Stimulated activated naive CD8-positive, alpha-beta T cell treated with anti-CD3 and anti-CD28 coated beads, Interleukin-15, Interleukin-2, amounts not matched to agents 100 U/mL and 50 U/mL, for 24 hours (primary cell): ENCODE data around the gene SLF2.

Experiments
- ATAC-seq: fragments of 150-1000 bp; cut with Tn5 transposase; one replicate; pipeline ENCODE4 v1.10.0; 2021
- DNase-seq: peaks from one replicate; pipeline ENCODE4 v3.0.0; 2021

SLF2 gene

GRCh38 chr10:100980711-100981110, 67.9 kb downstream of the SLF2 start:
- ATAC-seq (no peak), DNase-seq (no peak)

- ATAC-seq: no peak
Observed at GRCh38 chr10:100981178-100981772, 68.5 kb downstream of the SLF2 start.

GRCh38 chr10:100982916-100983830, 70.4 kb downstream of the SLF2 start:
- no peak for DNase-seq
- ATAC-seq: no peak

More at GRCh38 chr10:100981178-100981772, 68.5 kb downstream of the SLF2 start:
- DNase-seq: no peak

GRCh38 chr10:100983868-100984671, 71.3 kb downstream of the SLF2 start:
- no peak for ATAC-seq

GRCh38 chr10:100984672-100985177, 72.0 kb downstream of the SLF2 start:
- no peak for DNase-seq
- ATAC-seq: no peak

More at GRCh38 chr10:100983868-100984671, 71.3 kb downstream of the SLF2 start:
- DNase-seq: no peak

- DNase-seq: no peak
- ATAC-seq: no peak
Observed at GRCh38 chr10:100985336-100985735, 72.6 kb downstream of the SLF2 start.

GRCh38 chr10:100986623-100986951, 73.8 kb downstream of the SLF2 start:
- DNase-seq (no peak), ATAC-seq (no peak)

GRCh38 chr10:100986952-100987684, 74.4 kb downstream of the SLF2 start, which contains the start of the genes MRPL43 and TWNK:
MRPL43 (minus strand) TSS chr10:100987497; CDS start chr10:100987443, 54 bp downstream.
TWNK (plus strand) TSS chr10:100987543; CDS start chr10:100988211, 668 bp downstream.
- ATAC-seq (peak; percentile 89), DNase-seq (peak; percentile 89)

GRCh38 chr10:100987685-100988049, 74.9 kb downstream of the SLF2 start:
- ATAC-seq (peak; percentile 2), DNase-seq (no peak)

GRCh38 chr10:100988166-100988565, 75.4 kb downstream of the SLF2 start:
- no peak for ATAC-seq
- no peak for DNase-seq

GRCh38 chr10:100989088-100989487, 76.3 kb downstream of the SLF2 start:
- ATAC-seq (no peak), DNase-seq (no peak)

- ATAC-seq: no peak
- DNase-seq: no peak
Observed at GRCh38 chr10:100993986-100994708, 81.4 kb downstream of the SLF2 start.

- DNase-seq (no peak), ATAC-seq (no peak)
Observed at GRCh38 chr10:100995181-100995580, 82.4 kb downstream of the SLF2 start.

- ATAC-seq (no peak), DNase-seq (peak; percentile 54)
Observed at GRCh38 chr10:100996678-100997359, 84.1 kb downstream of the SLF2 start.

- DNase-seq (peak; percentile 89), ATAC-seq (peak; percentile 53)
Observed at GRCh38 chr10:100997360-100998182, 84.8 kb downstream of the SLF2 start.

GRCh38 chr10:100998183-100998990, 85.6 kb downstream of the SLF2 start:
- ATAC-seq (peak; percentile 29), DNase-seq (peak; percentile 78)

- peak; percentile 85 for DNase-seq
- ATAC-seq: peak; percentile 70
Observed at GRCh38 chr10:100998991-100999741, 86.4 kb downstream of the SLF2 start.

GRCh38 chr10:100999742-101000126, 87.0 kb downstream of the SLF2 start, which contains the start of gene LZTS2:
LZTS2 (plus strand) TSS chr10:100999808; CDS start chr10:101002539, 2,731 bp downstream.
- DNase-seq: no peak
- ATAC-seq: no peak
